ENCODE data around the gene EML4. TPM values are rescaled to one million over a fixed set of nuclear protein-coding genes. Genes with fewer than 3 reads are reported as not detected.
"Not testable (repeated sequence)": the region's sequence is repeated elsewhere in the genome, so short reads cannot be mapped to it uniquely, and the experiment has no call there.

Gene EML4
- total RNA-seq, 1 donor from 2014 or later = 32.9 TPM

- H3K36me3 ChIP-seq (ENCODE audit: control insufficient read depth in 3 of 3, insufficient read depth in 3 of 3, low read length in 3 of 3) = peaks cover 16 to 36% (median 27%) of the 10 kb centered on the region in 3 donors
- no peaks in the 10 kb centered on the region for H3K4me1 ChIP-seq (ENCODE audit: control insufficient read depth in 3 of 3, insufficient read depth in 3 of 3, low read length in 3 of 3)
- no peak overlapping the region for H3K9ac ChIP-seq (ENCODE audit: low read depth in 1 of 3, low read length in 3 of 3)
- H3K27me3 ChIP-seq (ENCODE audit: control insufficient read depth in 3 of 3, insufficient read depth in 3 of 3, low read length in 3 of 3) = no peaks in the 10 kb centered on the region
- H3K9me3 ChIP-seq (ENCODE audit: control insufficient read depth in 3 of 3, low read length in 3 of 3) = no peaks in the 10 kb centered on the region
- H3K4me3 ChIP-seq (ENCODE audit: low read length in 3 of 3) = no peak overlapping the region
- no peak overlapping the region for H3K27ac ChIP-seq (ENCODE audit: low read depth, low read length)
Observed at GRCh38 chr2:42334220-42334619, 165.1 kb downstream of the EML4 start.

GRCh38 chr2:42334865-42335264 lies 165.7 kb downstream of the EML4 start:
- H3K27me3 ChIP-seq (ENCODE audit: control insufficient read depth in 3 of 3, insufficient read depth in 3 of 3, low read length in 3 of 3); H3K4me3 ChIP-seq (ENCODE audit: low read length in 3 of 3); H3K9me3 ChIP-seq (ENCODE audit: control insufficient read depth in 3 of 3, low read length in 3 of 3); H3K4me1 ChIP-seq (ENCODE audit: control insufficient read depth in 3 of 3, insufficient read depth in 3 of 3, low read length in 3 of 3); H3K27ac ChIP-seq (ENCODE audit: low read depth, low read length); H3K9ac ChIP-seq (ENCODE audit: low read depth in 1 of 3, low read length in 3 of 3): not testable (repeated sequence)
- peaks cover 14 to 33% (median 25%) of the 10 kb centered on the region in 3 donors for H3K36me3 ChIP-seq (ENCODE audit: control insufficient read depth in 3 of 3, insufficient read depth in 3 of 3, low read length in 3 of 3)

- Histone ChIP-seq H3K27ac (ENCODE audit: low read depth, low read length) (no peak overlapping the region), H3K9ac (ENCODE audit: low read depth in 1 of 3, low read length in 3 of 3) (no peak overlapping the region), H3K4me1 (ENCODE audit: control insufficient read depth in 3 of 3, insufficient read depth in 3 of 3, low read length in 3 of 3) (no peaks in the 10 kb centered on the region), H3K36me3 (ENCODE audit: control insufficient read depth in 3 of 3, insufficient read depth in 3 of 3, low read length in 3 of 3) (peaks cover 13 to 30% (median 25%) of the 10 kb centered on the region in 3 donors), H3K4me3 (ENCODE audit: low read length in 3 of 3) (no peak overlapping the region), H3K9me3 (ENCODE audit: control insufficient read depth in 3 of 3, low read length in 3 of 3) (no peaks in the 10 kb centered on the region), H3K27me3 (ENCODE audit: control insufficient read depth in 3 of 3, insufficient read depth in 3 of 3, low read length in 3 of 3) (no peaks in the 10 kb centered on the region)
Observed at GRCh38 chr2:42335514-42336104, 166.5 kb downstream of the EML4 start.

DNA sequence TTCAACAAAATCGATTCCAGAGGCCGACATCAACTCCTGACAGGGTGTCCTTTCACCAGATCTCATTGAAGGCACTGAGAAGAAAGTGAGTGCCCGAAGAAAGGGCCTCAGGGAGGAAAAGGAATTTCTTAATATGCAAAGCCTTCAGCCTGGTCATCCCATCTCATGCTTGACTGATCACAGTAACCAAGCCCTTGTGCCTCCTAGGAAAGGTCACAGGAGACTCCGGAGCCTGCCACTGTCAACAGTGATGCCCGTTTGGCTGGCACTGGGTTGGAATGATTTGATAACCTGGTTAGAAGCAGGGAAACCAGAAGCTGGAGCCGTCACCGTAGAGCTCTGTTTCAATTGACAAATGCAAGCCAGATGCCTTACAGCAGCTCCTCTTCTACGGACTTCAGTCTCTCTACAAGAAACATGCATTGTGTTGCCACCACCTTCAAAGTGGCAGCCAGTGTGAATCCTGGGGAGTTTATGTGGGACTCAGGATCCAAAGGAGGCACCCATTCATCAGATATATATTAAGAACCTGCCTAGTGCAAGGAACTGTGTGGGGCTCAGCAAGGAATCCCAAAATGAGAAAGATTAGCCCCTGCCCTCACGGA lies 167.3 kb downstream of the EML4 start:
- H3K4me1 ChIP-seq (ENCODE audit: control insufficient read depth in 3 of 3, insufficient read depth in 3 of 3, low read length in 3 of 3) = peaks cover 0 to 4% (median 4%) of the 10 kb centered on the region in 3 donors
- no peak overlapping the region for H3K9ac ChIP-seq (ENCODE audit: low read depth in 1 of 3, low read length in 3 of 3)
- no peaks in the 10 kb centered on the region for H3K27me3 ChIP-seq (ENCODE audit: control insufficient read depth in 3 of 3, insufficient read depth in 3 of 3, low read length in 3 of 3)
- H3K9me3 ChIP-seq (ENCODE audit: control insufficient read depth in 3 of 3, low read length in 3 of 3) = no peaks in the 10 kb centered on the region
- H3K36me3 ChIP-seq (ENCODE audit: control insufficient read depth in 3 of 3, insufficient read depth in 3 of 3, low read length in 3 of 3) = peaks cover 15 to 29% (median 26%) of the 10 kb centered on the region in 3 donors
- H3K27ac ChIP-seq (ENCODE audit: low read depth, low read length) = no peak overlapping the region
- no peak overlapping the region for H3K4me3 ChIP-seq (ENCODE audit: low read length in 3 of 3)

DNA sequence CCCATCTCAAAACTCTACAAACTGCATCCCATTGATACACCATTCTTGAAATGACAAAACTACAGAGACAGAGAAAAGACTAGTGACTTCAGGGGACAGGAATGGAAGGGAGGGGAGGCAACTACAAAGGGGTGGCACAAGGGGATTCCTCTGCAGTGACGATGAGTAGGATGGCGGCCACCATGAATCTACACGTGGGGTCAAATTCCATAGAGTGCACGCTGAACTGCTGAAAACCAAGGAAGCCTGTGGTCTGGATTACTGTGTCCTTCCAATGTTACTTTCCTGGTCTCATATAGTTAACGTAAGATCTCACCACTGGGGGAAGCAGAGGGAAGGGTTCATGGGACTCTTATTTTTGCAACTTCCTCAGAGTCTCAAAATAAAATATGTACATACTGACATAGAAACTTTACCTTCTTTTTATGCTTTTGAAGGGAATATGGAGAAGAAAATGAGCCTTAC lies 168.2 kb downstream of the EML4 start:
- Histone ChIP-seq H3K4me3 (ENCODE audit: low read length in 3 of 3) (no peak overlapping the region), H3K36me3 (ENCODE audit: control insufficient read depth in 3 of 3, insufficient read depth in 3 of 3, low read length in 3 of 3) (peaks cover 15 to 25% (median 22%) of the 10 kb centered on the region in 3 donors), H3K9me3 (ENCODE audit: control insufficient read depth in 3 of 3, low read length in 3 of 3) (no peaks in the 10 kb centered on the region), H3K27me3 (ENCODE audit: control insufficient read depth in 3 of 3, insufficient read depth in 3 of 3, low read length in 3 of 3) (no peaks in the 10 kb centered on the region), H3K9ac (ENCODE audit: low read depth in 1 of 3, low read length in 3 of 3) (no peak overlapping the region), H3K27ac (ENCODE audit: low read depth, low read length) (no peak overlapping the region), H3K4me1 (ENCODE audit: control insufficient read depth in 3 of 3, insufficient read depth in 3 of 3, low read length in 3 of 3) (peaks cover 6 to 12% (median 11%) of the 10 kb centered on the region in 3 donors)

GRCh38 chr2:42337846-42338566 lies 168.9 kb downstream of the EML4 start:
- Histone ChIP-seq H3K9ac (ENCODE audit: low read depth in 1 of 3, low read length in 3 of 3) (no peak overlapping the region), H3K9me3 (ENCODE audit: control insufficient read depth in 3 of 3, low read length in 3 of 3) (no peaks in the 10 kb centered on the region), H3K27me3 (ENCODE audit: control insufficient read depth in 3 of 3, insufficient read depth in 3 of 3, low read length in 3 of 3) (no peaks in the 10 kb centered on the region), H3K27ac (ENCODE audit: low read depth, low read length) (no peak overlapping the region), H3K36me3 (ENCODE audit: control insufficient read depth in 3 of 3, insufficient read depth in 3 of 3, low read length in 3 of 3) (peaks cover 11 to 23% (median 17%) of the 10 kb centered on the region in 3 donors), H3K4me3 (ENCODE audit: low read length in 3 of 3) (no peak overlapping the region), H3K4me1 (ENCODE audit: control insufficient read depth in 3 of 3, insufficient read depth in 3 of 3, low read length in 3 of 3) (peaks cover 13 to 18% (median 18%) of the 10 kb centered on the region in 3 donors)

DNA sequence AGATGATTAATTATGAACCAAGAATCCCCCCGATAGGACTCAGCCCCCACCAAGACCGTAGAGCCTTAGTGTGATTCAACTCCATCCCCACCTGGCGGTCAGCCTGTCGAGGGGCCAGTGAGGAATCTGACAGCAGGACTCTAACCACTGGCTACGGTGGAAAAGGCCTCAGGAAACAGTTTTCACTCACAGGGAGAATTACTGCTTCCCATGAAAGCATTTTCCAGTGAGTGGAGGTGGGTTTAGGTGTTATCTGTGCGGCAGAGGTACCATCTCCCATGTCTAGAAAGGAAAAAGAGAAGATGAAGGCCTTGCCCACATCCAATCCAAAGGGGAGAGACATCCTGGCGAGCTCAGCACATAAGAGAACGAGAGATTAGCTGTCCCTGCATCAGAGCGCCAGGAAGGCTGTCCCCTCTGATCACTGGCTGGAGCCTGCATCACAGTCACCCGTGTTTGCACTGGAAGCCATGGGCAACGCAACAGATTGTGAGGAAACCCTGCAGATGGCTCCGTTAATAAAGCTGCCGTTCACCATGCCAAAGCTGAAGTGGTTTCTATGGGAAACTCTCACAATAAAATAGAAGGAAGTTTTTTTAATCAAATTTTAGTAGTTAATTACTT lies 169.5 kb downstream of the EML4 start:
- Histone ChIP-seq H3K27me3 (ENCODE audit: control insufficient read depth in 3 of 3, insufficient read depth in 3 of 3, low read length in 3 of 3) (no peaks in the 10 kb centered on the region), H3K4me1 (ENCODE audit: control insufficient read depth in 3 of 3, insufficient read depth in 3 of 3, low read length in 3 of 3) (peaks cover 17 to 20% (median 19%) of the 10 kb centered on the region in 3 donors), H3K36me3 (ENCODE audit: control insufficient read depth in 3 of 3, insufficient read depth in 3 of 3, low read length in 3 of 3) (peaks cover 9 to 17% (median 10%) of the 10 kb centered on the region in 3 donors), H3K9ac (ENCODE audit: low read depth in 1 of 3, low read length in 3 of 3) (no peak overlapping the region), H3K27ac (ENCODE audit: low read depth, low read length) (no peak overlapping the region), H3K9me3 (ENCODE audit: control insufficient read depth in 3 of 3, low read length in 3 of 3) (no peaks in the 10 kb centered on the region), H3K4me3 (ENCODE audit: low read length in 3 of 3) (no peak overlapping the region)

GRCh38 chr2:42339191-42339912 lies 170.2 kb downstream of the EML4 start:
- peaks cover 9 to 17% (median 10%) of the 10 kb centered on the region in 3 donors for H3K36me3 ChIP-seq (ENCODE audit: control insufficient read depth in 3 of 3, insufficient read depth in 3 of 3, low read length in 3 of 3)
- no peak overlapping the region for H3K27ac ChIP-seq (ENCODE audit: low read depth, low read length)
- no peak overlapping the region for H3K9ac ChIP-seq (ENCODE audit: low read depth in 1 of 3, low read length in 3 of 3)

DNA sequence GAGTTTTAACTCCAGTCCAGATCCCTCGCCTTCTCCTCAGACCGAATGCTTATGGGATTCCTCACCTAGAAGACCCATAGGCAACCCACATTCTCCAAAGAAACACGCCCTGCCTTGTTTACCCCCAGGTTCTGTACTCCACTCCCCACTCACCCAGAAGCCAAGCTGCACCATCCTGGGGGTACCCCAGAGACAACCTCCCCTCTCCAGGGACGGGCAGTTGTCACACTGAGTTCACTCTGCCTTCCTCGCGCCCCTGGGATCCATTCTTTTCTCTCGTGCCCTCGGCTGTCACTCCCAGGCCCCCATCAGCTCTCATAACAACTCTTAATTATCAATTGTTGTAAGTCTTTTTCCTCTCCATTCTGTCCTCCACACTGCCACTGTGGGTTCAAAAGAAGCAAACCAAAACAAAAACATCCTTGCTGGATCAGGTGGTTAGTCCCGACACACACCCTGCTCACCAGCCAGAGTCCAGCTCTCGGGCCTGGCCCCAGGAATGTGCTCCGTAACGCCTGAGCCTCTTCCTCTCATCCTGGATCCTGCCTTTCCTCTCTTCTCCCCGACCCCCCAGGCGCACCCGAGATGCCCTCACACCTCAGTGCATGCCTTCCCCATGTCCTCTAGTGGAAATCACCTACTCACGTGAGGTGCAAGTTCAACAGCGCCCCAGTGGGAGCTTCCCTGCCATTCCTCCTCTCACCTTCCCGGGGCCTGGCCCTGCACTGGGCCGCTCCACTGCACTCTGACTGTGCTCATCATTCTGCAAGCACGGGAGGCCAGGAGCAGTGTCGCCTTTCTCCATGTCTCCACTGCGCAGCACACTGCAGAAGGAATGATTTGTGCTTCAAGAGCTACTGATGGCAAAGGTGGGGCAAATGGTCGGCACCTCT lies 171.1 kb downstream of the EML4 start:
- Histone ChIP-seq H3K27ac (ENCODE audit: low read depth, low read length) (no peak overlapping the region), H3K4me1 (ENCODE audit: control insufficient read depth in 3 of 3, insufficient read depth in 3 of 3, low read length in 3 of 3) (peaks cover 17 to 20% (median 19%) of the 10 kb centered on the region in 3 donors), H3K9ac (ENCODE audit: low read depth in 1 of 3, low read length in 3 of 3) (no peak overlapping the region), H3K36me3 (ENCODE audit: control insufficient read depth in 3 of 3, insufficient read depth in 3 of 3, low read length in 3 of 3) (peaks cover 9 to 14% (median 10%) of the 10 kb centered on the region in 3 donors), H3K4me3 (ENCODE audit: low read length in 3 of 3) (no peak overlapping the region), H3K27me3 (ENCODE audit: control insufficient read depth in 3 of 3, insufficient read depth in 3 of 3, low read length in 3 of 3) (no peaks in the 10 kb centered on the region), H3K9me3 (ENCODE audit: control insufficient read depth in 3 of 3, low read length in 3 of 3) (no peaks in the 10 kb centered on the region)

More at GRCh38 chr2:42339191-42339912, 170.2 kb downstream of the EML4 start:
- H3K9me3 ChIP-seq (ENCODE audit: control insufficient read depth in 3 of 3, low read length in 3 of 3) = no peaks in the 10 kb centered on the region
- H3K27me3 ChIP-seq (ENCODE audit: control insufficient read depth in 3 of 3, insufficient read depth in 3 of 3, low read length in 3 of 3) = no peaks in the 10 kb centered on the region
- H3K4me3 ChIP-seq (ENCODE audit: low read length in 3 of 3) = no peak overlapping the region
- peaks cover 17 to 20% (median 19%) of the 10 kb centered on the region in 3 donors for H3K4me1 ChIP-seq (ENCODE audit: control insufficient read depth in 3 of 3, insufficient read depth in 3 of 3, low read length in 3 of 3)
